ENCODE measurements around the gene SLC19A1.

SLC19A1 gene

DNA sequence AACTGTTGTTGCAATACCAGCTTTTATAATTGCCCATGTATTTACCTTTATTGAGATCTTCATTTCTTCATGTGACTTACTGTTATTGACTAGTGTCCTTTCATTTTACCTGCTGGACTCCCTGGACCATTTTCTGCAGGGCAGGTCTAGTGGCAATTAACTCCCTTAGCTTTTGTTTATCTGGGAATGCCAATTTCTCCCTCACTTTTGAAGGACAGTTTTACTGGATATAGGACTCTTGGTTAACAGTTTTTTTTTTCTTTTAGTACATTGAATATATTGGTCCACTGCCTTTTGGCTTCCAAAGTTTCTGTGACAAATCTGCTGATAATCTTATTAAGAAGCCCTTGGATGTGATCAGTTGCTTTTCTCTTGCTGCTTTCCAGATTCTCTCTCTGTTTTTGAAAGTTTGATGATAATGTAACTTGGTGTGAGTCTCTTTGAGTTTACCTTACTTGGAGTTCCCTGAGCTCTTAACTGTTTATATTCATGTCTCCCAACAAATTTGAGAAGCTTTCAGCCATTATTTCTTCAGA, 80.4 kb downstream of the SLC19A1 start:
- no peak for DNase-seq

DNA sequence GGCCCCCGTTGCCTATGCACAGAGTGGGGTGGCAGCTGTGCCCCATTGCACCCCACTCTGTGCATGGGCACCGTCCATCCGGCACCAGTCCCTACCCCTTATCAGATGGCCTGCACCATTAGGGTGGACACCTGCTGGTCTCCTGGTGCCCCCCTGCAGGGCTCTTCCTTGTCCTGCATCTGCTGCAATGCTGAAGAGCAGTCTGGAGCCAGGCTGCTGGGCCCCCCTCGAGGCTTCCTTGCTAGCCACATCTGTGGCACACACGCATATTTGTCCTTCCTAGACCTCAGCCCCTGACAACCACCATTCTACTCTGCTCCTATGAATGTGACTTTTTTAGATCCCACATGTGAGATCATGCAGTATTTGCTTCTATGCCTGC, 80.9 kb downstream of the SLC19A1 start:
- DNase-seq: no peak

DNA sequence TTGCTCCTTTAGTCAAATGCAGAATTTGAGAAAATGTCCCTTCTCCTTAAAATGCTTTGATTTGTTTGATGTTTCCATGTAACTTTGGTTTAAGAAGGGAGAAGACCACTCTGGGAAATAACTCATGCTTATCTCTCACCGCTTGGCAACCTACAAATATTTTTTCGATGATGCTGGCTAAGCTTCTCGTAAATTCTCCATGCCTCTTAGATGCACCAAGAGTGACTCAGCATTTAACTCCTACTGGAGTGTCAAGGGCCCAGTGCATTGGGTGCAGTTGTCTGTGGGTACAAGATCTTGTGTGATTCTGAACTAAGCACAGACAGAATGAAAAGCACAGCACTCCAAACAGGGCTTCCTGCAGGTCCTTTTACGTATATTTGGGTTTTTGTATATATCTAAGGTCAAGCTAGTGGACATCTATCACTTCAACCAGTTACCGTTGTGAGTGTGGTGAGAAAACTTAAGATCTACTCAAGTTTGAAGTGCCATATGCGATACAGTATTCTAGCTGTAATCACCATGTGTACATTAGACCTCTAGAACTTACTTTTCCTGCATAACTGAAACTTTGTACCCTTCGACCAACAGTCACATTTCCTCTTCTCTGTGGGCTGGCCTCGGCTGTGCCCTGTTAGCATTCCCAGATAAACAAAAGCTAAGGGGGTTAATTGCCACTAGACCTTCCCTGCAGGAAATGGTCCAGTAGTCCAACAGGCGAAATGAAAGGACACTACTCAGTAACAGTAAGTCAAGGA, 81.5 kb downstream of the SLC19A1 start:
- no peak for DNase-seq

DNA sequence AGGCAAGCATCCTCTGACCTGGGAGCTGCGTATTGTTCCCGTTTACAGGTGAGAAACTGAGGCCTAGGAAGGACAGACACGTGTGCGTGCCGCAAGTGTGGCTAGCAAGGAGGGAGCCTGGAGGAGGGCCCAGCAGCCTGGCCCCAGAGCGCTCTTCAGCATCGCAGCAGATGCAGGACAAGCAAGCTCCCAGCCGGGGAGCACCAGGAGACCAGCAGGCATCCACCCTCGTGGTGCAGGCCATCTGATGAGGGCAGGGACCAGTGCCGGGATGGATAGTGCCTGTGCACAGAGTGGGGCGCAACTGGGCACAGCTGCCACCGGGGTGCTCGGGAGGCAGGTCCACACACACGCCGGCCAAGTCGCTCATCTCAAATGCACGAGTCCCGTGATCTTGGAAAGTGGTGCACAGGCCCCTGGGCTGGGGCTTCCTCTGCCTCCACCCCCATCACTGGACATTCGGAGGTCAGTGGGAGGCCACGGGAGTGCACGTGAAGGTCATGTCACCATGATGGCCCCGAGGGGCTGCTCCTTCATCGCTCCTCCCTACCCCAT, 82.2 kb downstream of the SLC19A1 start:
- DNase-seq: no peak

DNA sequence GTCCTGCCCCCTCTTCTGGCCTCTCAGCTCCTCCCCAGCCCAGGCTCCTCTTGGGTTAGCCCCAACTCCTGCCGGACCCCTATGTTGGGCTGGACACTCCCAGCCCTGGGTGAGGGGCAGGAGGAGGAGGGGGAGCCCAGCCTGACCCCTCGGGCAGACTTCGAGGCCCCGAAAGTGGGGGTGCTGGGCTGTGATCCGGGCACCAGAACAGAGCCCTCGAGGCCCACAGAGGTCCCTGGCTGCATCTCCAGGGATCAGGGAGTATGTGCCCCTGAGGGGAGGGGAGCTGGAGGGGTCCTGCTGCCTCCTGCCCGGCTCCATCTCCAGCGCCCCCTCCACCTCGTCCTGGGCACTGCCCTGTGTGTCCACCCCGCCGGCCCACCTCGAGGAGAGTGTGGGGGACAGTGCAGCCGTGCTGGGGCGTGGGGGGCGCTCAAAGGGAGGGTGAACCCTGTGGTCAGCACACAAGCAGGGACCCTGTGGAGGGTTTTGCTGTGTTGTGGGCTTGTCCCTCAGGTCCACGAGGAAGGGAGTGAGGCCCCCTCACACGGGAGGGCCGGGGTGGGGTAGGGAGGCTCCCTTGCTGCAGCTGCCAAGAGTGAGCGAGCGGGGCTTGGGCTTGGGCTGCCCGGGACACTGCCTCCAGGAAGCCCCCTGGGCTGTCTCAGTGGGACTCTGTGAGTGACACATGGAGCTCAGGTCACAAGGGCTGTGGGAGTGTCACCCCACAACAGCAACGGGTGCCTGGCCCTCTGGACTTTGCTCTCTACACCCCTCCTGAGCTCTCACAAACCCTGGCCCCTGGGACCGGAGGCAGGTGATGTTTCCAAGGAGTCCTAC, 82.8 kb downstream of the SLC19A1 start:
- DNase-seq: no peak

DNA sequence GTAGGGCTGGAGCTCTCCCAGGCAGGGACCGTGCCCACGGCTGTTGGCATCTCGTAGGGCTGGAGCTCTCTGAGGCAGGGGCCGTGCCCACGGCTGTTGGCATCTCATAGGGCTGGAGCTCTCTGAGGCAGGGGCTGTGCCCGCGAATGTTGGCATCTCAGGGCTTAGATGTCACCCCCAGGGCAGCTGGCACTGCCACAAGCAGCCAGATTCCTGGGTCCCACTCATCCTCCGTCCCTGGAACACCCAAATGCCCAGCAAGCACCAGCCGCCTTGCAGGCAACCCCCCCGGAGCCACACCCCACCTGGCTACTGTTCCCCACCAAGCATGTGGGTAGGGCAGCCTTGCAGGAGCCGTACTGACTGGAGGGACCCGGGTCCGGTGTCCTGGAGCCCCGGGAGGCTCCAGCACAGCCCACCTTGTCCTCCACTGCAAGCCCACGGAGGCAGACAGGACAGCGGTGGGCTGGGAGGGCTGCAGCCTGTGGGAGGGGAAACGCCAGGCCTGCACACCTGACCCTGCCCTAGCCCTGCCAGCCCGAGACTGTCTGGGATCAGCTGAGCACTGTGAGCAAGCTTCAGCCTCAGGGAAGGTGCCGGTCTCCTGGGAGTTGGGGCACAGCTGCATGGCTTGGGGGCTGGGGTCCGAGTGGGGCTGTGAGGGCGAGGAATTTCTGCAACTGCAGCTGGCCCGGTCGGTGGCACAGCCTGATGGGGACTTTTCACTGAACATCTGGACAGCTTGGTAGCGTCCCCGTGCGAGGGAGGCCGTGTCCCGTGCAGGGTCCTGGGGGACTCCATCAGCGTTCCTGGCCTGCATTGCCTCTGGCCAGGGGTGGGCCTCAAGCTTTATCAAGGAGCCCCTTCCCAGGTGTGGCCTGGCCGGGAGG, 83.7 kb downstream of the SLC19A1 start:
- no peak for DNase-seq

DNA sequence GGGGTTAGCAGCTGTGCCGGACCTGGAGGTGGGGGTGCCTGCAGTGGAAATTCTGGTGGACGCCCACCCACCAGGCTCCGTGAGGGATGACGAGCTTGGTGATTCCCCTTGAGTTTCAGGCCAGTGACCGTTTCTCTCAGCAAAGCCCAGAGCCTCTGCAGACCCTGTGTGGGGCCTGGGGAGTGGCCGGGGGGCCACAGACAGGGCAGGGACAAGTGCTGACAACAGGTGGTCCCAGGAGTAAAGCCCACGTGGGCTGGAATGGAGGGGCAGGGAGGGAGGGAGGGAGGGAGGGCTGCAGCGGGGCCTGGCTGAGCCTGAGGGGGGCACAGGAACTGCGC, 84.4 kb downstream of the SLC19A1 start:
- DNase-seq: no peak

DNA sequence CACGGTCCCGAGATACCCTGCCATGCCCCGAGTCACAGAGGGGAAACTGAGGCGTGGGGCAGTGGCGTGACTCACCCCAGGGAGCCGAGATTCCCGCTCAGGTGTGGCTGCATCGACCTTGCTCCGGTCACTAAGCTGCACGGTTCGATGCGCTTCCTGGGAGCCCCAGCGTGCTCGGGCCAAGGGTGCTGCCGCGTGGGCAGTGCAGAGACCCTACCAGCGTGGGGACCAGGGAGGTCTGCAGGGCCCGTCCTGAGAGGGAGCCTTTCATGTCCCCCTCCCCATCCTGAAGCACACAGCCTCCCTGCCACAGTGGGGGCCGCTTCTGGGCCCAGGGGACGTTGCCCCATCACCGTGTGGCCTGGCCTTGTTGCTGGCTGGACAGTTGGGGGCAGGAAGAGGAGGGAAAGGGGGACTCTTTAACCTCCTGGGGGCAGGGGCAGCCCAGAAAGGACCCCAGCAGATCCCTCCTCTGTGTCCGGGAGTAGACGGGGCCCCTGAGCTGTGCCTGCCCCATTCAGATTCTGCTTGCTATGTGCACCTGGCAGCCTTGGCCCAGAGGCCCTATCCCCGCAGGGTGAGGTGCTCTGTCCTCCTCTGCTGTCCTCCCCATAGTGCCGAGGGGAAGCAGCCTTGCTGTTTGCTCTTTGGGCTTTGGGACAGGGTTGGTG, 84.9 kb downstream of the SLC19A1 start:
- DNase-seq: no peak

DNA sequence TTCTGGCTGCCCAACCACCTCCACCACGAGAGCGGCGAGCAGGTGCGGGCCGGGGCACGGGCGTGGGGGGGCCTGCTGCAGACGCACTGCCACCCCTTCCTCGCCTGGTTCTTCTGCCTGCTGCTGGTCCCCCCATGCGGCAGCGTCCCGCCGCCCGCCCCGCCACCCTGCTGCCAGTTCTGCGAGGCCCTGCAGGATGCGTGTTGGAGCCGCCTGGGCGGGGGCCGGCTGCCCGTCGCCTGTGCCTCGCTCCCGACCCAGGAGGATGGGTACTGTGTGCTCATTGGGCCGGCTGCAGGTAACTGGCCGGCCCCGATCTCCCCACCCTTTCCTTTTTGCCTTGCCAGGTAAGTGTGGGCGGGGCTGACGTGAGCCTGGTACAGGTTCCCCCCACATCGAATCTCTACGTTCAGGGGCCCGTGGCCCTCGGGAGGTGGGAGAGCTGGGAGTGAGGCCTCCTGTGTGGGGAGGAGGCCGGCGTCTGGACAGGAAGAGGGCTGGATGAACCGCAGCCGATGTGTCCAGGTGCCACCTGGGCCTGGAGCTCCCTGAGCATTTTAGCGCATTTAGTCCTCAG, 85.6 kb downstream of the SLC19A1 start:
- DNase-seq: no peak

DNA sequence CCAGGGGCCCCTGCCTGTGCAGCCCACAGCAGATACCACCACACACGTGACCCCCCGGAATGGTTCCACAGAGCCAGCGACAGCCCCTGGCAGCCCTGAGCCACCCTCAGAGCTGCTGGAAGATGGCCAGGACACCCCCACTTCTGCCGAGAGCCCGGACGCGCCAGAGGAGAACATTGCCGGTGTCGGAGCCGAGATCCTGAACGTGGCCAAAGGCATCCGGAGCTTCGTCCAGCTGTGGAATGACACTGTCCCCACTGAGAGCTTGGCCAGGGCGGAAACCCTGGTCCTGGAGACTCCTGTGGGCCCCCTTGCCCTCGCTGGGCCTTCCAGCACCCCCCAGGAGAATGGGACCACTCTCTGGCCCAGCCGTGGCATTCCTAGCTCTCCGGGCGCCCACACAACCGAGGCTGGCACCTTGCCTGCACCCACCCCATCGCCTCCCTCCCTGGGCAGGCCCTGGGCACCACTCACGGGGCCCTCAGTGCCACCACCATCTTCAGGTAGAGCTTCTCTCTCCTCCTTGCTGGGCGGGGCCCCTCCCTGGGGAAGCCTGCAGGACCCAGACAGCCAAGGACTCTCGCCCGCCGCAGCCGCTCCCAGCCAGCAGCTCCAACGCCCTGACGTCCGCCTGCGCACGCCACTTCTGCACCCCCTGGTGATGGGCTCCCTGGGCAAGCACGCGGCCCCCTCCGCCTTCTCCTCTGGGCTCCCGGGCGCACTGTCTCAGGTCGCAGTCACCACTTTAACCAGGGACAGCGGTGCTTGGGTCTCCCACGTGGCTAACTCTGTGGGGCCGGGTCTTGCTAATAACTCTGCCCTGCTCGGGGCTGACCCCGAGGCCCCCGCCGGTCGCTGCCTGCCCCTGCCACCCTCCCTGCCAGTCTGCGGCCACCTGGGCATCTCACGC, 86.3 kb downstream of the SLC19A1 start:
- DNase-seq: no peak

DNA sequence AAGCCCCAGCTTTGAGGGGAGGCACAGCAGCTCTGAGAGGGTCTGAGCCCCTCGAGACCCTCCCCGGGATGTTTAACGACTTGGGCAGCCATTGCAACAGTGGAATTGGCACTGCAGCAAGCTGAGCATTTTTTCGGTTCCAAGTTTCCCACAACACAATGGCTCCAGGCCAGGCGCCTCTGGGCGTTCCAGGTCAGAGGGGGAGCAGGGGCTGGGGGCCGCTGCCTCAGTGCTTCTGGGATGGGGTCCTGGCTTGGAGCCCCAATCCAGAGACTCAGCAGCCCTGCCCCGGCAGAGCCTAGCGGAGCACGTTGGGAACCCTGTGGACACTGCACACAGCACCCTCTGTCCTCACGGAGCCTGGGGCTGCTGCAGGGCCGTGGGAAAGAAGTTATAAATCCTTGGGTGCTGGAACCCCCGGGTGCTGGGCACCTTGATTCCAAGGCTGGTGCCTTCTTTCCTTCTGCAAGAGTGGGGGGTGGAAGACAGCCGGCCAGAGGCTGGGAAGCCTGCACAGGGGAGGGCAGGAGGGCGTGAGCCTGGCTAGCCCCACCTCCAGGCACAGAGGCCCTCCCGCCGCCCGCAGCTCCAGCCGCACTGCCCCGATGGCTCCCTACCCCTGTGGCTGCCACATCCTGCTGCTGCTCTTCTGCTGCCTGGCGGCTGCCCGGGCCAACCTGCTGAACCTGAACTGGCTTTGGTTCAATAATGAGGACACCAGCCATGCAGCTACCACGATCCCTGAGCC, 87.1 kb downstream of the SLC19A1 start:
- DNase-seq: no peak

DNA sequence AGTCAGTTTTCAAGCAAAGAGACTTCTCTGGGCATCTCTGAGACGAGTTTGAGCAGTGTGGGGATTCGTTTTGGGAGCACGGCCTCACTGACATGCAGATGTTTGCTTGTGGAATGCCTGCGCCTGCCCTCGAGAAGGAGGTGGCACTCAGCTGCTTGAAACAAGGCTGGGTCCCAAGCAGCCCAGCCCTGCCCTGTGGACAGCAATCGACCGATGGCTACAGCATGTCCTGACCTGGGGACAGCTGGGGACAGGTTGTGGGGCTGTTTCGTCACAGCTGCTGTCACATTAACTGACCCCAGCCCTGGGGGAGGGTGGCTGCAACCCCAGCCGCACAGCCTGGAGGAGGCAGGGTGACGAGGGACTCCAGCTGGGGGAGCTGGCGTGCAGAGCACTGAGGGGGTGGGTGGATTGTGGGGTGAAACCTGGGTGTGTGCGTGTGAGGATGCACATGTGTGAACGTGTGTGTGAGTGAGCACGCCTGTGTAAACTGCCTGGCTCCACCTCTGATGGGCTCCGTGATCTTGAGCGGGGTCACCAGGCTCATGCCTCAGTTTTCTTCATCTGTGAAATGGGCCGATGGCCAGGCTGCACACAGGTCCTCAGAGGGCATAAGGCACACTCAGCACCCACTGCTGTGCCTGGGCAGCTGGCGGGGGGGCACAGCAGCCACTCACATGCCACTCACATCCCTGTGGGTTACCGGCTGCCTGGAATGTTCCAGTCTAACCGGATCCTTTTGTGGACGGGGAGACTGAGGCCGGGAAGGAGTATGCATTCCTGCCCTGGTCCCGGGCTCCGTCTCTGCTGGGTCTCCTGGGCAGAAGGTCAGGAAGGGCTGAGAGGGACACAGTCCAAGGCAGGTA, 87.9 kb downstream of the SLC19A1 start:
- no peak for DNase-seq

DNA sequence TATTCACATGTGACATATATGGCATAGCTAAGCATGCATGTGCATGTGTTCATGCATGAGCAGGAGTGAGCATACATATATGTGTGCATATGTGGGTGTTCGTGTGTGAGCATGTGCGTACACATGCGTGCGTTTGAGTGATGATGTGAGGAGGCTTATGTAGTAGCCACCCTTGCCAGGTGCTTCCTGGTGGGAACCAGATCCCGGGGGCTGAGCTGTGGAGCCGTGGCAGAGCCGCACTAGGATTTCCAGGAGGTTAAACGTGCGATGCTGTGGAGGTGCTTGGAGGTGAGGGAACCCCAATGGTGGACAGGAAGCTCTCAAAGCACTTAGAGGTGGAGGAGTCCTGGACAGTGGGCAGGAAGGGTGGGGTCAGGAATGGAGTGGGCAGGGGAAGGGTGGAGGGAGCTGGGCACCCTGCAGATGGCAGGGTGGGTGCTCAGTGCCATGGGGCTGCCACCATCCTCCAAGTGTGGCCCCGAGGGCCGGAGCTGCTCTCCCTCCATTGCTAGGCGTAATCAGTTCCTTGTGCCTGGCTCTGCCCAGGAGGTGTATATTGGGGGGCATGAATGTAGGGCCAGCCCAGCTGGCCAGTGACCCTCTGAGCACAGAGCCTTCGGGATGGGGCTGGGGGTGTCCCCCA, 88.8 kb downstream of the SLC19A1 start:
- no peak for DNase-seq

DNA sequence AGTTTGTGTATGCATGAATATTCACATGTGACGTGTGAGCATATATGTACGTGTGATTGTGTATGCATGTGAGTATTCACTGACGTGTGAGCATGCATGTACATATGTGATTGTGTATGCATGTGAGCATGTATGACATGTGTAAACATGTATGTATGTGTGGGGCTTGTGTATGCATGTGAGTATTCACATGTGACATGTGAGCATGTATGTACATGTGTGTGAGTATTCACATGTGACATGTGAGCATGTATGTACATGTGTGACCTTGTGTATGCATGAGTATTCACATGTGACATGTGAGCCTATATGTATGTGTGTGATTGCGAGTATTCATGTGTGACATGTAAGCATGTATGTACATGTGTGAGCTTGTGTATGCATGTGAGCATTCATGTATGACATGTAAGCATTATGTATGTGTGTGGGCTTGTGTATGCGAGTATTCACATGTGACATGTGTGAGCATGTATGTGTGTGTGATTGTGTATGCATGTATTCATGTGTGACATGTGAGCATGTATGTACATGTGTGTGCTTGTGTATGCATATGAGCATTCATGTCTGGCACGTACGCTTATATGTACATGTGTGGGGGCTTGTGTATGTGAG, 89.4 kb downstream of the SLC19A1 start:
- no peak for DNase-seq

DNA sequence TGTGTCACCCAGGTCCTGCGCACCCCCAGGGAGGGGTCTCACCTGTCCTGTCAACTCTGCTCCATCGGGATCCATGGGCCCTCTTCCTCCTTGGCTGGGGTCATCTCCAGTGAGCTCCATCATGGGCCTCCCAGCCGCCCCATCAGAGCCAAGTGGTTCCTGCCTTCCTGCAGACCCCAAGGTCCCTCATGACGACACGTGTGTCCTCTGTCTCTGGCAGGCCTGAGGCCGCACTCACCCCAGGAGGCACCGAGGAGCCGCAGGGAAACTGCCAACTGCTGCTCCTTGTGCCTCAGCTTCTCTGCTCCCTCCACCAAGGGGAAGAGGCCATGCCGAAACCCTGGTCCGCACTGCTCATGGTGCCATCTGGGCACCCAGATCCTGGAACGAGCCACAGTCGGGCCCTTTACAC, 90.5 kb downstream of the SLC19A1 start:
- DNase-seq: no peak

DNA sequence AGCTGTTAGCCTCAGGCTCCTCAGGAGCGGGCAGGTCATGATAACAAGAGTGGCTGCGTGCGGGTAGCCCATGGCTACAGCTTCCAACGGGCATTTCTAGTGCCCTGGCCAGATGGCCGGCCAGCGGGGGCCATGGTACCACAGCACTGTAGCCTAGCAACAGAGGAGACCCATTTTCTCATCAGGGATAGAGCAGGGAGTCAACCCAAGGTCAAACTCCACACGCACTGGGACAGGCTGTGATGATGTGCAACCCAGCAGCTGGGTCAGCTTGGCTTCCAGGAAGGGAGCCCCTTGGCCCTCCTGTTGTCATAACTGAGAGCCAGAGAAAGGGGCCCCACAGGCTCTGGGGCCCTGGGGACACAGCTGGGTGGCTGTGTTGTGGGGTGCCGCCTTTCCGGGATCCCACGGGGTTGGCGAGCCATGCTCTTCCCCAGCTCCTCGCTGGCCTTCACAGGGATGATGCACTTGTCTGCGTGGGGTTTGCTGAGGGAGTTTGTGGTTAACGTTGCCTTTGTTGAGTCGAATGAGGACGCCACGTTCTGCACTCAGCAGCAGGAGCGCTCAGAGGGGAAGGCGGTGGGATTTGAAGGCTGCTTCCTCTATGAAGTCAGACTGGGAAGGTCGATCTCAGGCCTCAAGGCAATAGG, 91.0 kb downstream of the SLC19A1 start:
- no peak for DNase-seq

DNA sequence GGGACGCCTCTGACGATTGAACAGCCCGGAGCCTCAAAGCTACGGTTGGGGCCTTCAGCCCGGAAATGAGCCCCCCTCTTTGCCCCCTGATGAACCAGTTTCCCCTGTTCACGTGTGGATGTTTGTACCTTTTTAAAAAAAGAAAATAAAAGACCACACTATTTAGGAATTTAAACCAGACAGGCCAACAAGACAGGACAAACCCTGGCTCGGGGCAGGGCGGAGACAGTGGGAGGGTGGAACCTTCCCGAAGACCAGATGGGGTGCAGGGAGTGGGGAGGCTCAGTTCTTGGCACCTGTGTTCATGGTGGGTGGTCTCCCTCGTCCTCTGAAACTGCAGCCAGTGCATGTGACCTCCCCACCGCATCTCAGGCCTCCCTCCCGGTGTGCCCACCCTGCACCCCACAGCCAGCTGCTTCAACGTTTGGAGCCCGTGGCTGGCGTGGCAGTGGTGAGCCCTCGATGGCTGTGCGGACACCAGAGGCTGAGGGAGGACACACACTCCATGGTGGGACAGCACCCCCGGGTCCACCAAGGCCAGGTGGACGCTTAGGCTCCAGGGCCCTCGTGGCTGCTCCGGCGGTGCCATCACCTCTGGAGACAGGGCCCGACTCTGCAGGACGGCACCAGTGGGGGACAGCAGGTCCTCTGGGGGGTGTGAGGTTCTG, 91.7 kb downstream of the SLC19A1 start:
- DNase-seq: no peak
